ENCODE results near the gene SNX30. TPM values are rescaled to one million over a fixed set of nuclear protein-coding genes. Genes with fewer than 3 reads are reported as not detected.

SNX30 gene
- total RNA-seq, 1 donor, result 22.0 TPM

- H3K4me3 ChIP-seq (ENCODE audit: low read depth, low read length), result no peak overlapping the region
- DNase-seq (ENCODE audit: low read depth), result no peak
- TF ChIP-seq CTCF (IDR thresholded peaks at IDR 0.05; ENCODE audit: insufficient read depth, low read length), result no peak
Measured at GRCh38 chr9:112823257-112823656, 72.7 kb downstream of the SNX30 start.

- TF ChIP-seq CTCF (IDR thresholded peaks at IDR 0.05; ENCODE audit: insufficient read depth, low read length), result no peak
- H3K4me3 ChIP-seq (ENCODE audit: low read depth, low read length), result no peak overlapping the region
- DNase-seq (ENCODE audit: low read depth), result peak; percentile 59
Measured at GRCh38 chr9:112831281-112831851, 80.8 kb downstream of the SNX30 start.

- no peak for TF ChIP-seq CTCF (IDR thresholded peaks at IDR 0.05; ENCODE audit: insufficient read depth, low read length)
- no peak for DNase-seq (ENCODE audit: low read depth)
Measured at GRCh38 chr9:112831969-112832368, 81.4 kb downstream of the SNX30 start.

GRCh38 chr9:112833081-112833480 is 82.5 kb downstream of the SNX30 start:
- DNase-seq (ENCODE audit: low read depth), result no peak
- no peak for TF ChIP-seq CTCF (IDR thresholded peaks at IDR 0.05; ENCODE audit: insufficient read depth, low read length)
- no peak overlapping the region for H3K4me3 ChIP-seq (ENCODE audit: low read depth, low read length)

More at GRCh38 chr9:112831969-112832368, 81.4 kb downstream of the SNX30 start:
- H3K4me3 ChIP-seq (ENCODE audit: low read depth, low read length), result no peak overlapping the region

- DNase-seq (ENCODE audit: low read depth), result no peak
- TF ChIP-seq CTCF (IDR thresholded peaks at IDR 0.05; ENCODE audit: insufficient read depth, low read length), result no peak
- H3K4me3 ChIP-seq (ENCODE audit: low read depth, low read length), result no peak overlapping the region
Measured at GRCh38 chr9:112836394-112836793, 85.8 kb downstream of the SNX30 start.

- no peak for DNase-seq (ENCODE audit: low read depth)
- no peak for TF ChIP-seq CTCF (IDR thresholded peaks at IDR 0.05; ENCODE audit: insufficient read depth, low read length)
- H3K4me3 ChIP-seq (ENCODE audit: low read depth, low read length), result no peak overlapping the region
Measured at GRCh38 chr9:112838342-112838741, 87.8 kb downstream of the SNX30 start.

- H3K4me3 ChIP-seq (ENCODE audit: low read depth, low read length), result no peak overlapping the region
- DNase-seq (ENCODE audit: low read depth), result no peak
- no peak for TF ChIP-seq CTCF (IDR thresholded peaks at IDR 0.05; ENCODE audit: insufficient read depth, low read length)
Measured at GRCh38 chr9:112839331-112839730, 88.8 kb downstream of the SNX30 start.
